OCI-LY1 (cell line): Measurements from ENCODE around the gene PRKCB.

Experiments
- EZH2 ChIP-seq: fragments of 200-600 bp; sonication (generic), shearing (Covaris generic); IDR thresholded peaks from 2 replicates; pipeline ENCODE4 v1.8.0; 2017; ENCODE audit warnings: borderline replicate concordance, mixed run types, mild to moderate bottlenecking, antibody characterized with exemption, low read length, moderate library complexity, mixed read lengths
- TF ChIP-seq, protein P1 (sequence below): fragments of 200-600 bp; sonication (generic), shearing (Covaris generic); IDR thresholded peaks from 2 replicates; pipeline ENCODE4 v1.5.1; 2017; ENCODE audit warnings: mild to moderate bottlenecking, antibody characterized with exemption, low read length, moderate library complexity, mixed read lengths

DNA sequence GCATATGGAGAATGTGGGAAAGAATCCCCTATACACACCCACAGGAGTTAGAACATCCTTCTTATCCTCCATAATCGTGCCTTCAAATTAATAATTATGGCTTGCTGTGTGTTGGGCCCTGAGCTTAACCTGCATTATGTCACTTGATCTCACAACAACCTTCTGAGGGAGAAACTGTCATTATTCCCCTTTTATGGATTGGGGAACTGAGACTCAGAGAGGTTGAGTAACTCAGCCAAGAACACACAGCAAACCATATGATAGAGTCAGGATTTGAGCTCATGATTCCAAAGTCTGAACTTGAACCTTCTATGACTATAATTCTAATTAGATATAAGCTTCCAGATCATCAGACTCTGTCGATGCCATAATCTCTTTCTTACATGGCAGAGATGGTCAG, 306.1 kb downstream of the PRKCB start:
- TF ChIP-seq, protein P1, sequence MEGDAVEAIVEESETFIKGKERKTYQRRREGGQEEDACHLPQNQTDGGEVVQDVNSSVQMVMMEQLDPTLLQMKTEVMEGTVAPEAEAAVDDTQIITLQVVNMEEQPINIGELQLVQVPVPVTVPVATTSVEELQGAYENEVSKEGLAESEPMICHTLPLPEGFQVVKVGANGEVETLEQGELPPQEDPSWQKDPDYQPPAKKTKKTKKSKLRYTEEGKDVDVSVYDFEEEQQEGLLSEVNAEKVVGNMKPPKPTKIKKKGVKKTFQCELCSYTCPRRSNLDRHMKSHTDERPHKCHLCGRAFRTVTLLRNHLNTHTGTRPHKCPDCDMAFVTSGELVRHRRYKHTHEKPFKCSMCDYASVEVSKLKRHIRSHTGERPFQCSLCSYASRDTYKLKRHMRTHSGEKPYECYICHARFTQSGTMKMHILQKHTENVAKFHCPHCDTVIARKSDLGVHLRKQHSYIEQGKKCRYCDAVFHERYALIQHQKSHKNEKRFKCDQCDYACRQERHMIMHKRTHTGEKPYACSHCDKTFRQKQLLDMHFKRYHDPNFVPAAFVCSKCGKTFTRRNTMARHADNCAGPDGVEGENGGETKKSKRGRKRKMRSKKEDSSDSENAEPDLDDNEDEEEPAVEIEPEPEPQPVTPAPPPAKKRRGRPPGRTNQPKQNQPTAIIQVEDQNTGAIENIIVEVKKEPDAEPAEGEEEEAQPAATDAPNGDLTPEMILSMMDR = no peak
- TF ChIP-seq EZH2 = no peak
